Measurements from ENCODE around the gene RNPEP. TPM values are rescaled to one million over a fixed set of nuclear protein-coding genes. Genes with fewer than 3 reads are reported as not detected.

RNPEP gene
- total RNA-seq, 1 donor from 2014 or later: 75.8 TPM

DNA sequence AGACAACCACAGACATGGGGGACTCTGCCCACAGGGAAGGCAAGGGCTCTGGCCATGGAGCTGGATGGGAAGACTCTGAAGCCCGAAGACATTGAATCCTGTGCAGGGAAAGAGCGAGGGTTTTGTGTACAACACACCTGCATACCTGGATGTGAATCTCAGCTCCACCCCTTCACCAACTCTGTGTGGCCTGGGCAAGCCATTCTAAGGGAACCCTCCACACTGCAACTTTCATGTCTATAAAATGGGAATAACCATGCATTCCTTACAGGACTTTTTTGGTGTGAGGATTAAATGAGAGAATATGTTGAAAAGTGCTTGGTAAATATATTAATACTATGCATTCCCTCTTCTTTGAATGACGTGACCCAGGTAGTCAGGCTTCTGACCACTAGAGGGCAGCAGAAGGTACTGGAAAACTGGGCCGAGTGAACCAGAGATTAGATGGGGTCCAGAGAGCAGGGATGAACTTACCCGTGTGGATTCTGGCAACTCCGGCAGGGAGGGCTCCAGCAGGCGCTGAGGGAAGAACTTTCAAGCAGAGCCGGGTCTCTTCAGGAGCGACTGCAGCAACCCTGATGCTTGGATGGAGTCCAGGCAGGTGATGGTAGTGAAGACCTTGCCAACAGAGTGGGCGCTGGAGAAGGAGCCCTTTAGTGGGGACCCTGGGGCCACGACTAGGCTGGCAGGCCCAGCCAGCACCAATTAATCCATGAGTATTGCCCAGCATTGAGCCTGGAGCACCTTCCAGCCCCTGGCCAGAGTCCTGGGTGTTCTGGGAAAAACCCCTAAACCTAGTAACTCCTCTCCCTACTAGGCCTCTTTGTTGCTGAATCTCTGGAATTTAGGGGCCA lies 27.1 kb downstream of the RNPEP start:
- Histone ChIP-seq H3K4me3 (ENCODE audit: low read depth, low read length) (no peak overlapping the region), H3K36me3 (ENCODE audit: control insufficient read depth, insufficient read depth, low read length) (peaks cover 1% of the 10 kb centered on the region), H3K27me3 (ENCODE audit: control insufficient read depth, insufficient read depth, low read length) (no peaks in the 10 kb centered on the region)
- DNase-seq (ENCODE audit: low read depth): no peak
- TF ChIP-seq, protein P1, sequence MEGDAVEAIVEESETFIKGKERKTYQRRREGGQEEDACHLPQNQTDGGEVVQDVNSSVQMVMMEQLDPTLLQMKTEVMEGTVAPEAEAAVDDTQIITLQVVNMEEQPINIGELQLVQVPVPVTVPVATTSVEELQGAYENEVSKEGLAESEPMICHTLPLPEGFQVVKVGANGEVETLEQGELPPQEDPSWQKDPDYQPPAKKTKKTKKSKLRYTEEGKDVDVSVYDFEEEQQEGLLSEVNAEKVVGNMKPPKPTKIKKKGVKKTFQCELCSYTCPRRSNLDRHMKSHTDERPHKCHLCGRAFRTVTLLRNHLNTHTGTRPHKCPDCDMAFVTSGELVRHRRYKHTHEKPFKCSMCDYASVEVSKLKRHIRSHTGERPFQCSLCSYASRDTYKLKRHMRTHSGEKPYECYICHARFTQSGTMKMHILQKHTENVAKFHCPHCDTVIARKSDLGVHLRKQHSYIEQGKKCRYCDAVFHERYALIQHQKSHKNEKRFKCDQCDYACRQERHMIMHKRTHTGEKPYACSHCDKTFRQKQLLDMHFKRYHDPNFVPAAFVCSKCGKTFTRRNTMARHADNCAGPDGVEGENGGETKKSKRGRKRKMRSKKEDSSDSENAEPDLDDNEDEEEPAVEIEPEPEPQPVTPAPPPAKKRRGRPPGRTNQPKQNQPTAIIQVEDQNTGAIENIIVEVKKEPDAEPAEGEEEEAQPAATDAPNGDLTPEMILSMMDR (IDR thresholded peaks at IDR 0.05; ENCODE audit: insufficient read depth, low read length, poor library complexity, severe bottlenecking): peak; percentile 82

DNA sequence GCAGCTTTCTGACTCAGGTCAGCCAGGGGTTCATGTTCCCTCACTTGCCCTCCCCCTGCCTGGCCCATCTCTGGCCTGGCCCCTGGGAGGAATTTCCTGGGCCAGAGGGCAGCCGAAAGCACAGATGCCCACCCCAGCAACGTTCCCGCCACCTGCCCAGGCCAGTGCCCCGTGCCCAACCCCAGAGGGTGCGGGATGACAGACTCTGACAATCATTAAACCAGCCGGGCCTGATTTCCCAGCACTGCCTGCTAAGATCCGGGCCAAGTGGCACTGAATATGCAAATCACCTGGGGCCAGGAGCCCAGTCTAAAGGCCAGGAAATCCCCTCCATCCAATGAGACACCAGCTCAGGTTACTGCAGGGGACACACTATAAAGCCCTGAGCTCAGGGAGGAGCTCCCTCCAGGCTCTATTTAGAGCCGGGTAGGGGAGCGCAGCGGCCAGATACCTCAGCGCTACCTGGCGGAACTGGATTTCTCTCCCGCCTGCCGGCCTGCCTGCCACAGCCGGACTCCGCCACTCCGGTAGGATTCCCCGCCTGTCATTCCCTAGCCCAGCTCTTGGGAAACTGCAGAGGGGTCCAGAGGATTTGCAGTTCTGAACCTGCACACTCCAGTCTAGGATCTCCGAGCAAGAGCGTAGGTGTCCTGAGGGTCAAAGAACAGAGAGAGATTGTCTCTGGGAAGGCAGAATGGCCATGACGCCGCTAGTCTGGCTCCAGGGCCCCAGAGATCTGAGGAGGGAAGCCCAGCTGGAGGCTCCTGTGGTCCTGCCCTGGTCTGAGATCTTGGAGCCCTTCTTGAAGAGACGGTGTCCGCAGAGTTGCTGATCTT lies 27.9 kb downstream of the RNPEP start, which contains the start of gene ELF3:
Gene ELF3 (plus strand): TSS at position 408 of the 836 bp plus-strand sequence. CDS start 550 bp downstream, outside the sequence.
- Histone ChIP-seq H3K36me3 (ENCODE audit: control insufficient read depth, insufficient read depth, low read length) (peaks cover 3% of the 10 kb centered on the region), H3K4me3 (ENCODE audit: low read depth, low read length) (peak within 1 kb of the TSS; percentile 70), H3K27me3 (ENCODE audit: control insufficient read depth, insufficient read depth, low read length) (no peaks in the 10 kb centered on the region)
- TF ChIP-seq, protein P1 (IDR thresholded peaks at IDR 0.05; ENCODE audit: insufficient read depth, low read length, poor library complexity, severe bottlenecking): no peak
- DNase-seq (ENCODE audit: low read depth): peak; percentile 97

DNA sequence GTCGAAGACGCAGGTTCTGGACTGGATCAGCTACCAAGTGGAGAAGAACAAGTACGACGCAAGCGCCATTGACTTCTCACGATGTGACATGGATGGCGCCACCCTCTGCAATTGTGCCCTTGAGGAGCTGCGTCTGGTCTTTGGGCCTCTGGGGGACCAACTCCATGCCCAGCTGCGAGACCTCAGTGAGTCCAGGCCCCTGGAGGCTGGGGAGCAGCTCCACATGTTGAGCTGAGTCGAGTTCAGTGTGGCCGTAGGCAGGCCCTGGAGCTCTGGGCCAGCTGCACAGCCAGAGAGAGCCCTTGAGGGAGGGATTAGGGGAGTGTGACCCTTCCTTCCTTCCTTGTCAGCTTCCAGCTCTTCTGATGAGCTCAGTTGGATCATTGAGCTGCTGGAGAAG lies 29.5 kb downstream of the RNPEP start:
- Histone ChIP-seq H3K27me3 (ENCODE audit: control insufficient read depth, insufficient read depth, low read length) (no peaks in the 10 kb centered on the region), H3K4me3 (ENCODE audit: low read depth, low read length) (peak overlapping the region; percentile 70), H3K36me3 (ENCODE audit: control insufficient read depth, insufficient read depth, low read length) (peaks cover 5% of the 10 kb centered on the region)
- TF ChIP-seq, protein P1 (IDR thresholded peaks at IDR 0.05; ENCODE audit: insufficient read depth, low read length, poor library complexity, severe bottlenecking): no peak
- DNase-seq (ENCODE audit: low read depth): no peak

DNA sequence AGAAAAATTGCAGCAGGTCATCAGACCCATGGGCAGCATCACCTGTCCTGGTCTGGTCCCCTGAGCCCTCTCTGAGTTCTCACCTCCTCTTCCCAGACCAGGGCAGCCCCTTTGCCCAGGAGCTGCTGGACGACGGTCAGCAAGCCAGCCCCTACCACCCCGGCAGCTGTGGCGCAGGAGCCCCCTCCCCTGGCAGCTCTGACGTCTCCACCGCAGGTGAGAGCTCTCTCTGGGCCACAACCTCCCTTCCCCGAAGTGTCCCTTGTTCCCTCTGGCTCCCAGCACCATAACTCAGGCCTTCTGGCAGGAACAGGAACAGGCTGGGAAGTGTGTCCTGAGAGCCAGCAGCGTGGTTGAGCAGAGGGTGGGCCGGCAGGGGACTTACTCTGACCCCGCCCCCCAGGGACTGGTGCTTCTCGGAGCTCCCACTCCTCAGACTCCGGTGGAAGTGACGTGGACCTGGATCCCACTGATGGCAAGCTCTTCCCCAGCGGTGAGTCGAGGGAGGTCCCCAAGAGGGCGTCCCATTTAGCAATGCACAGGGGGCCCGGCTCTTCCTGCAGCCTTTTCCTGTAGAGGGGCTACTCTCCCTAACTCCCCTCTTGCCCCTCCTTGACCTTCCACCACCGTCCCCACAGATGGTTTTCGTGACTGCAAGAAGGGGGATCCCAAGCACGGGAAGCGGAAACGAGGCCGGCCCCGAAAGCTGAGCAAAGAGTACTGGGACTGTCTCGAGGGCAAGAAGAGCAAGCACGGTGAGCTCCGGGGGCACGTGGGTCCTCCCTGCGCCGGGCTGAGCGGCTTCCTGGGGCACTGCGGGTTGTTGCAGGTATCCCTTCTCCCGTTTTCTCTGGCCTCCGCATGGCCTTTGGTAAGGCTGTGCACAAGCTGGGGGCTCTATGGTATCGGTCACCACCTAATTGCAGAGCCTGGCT lies 30.4 kb downstream of the RNPEP start:
- TF ChIP-seq, protein P1 (IDR thresholded peaks at IDR 0.05; ENCODE audit: insufficient read depth, low read length, poor library complexity, severe bottlenecking): no peak
- H3K27me3 ChIP-seq (ENCODE audit: control insufficient read depth, insufficient read depth, low read length): no peaks in the 10 kb centered on the region
- H3K4me3 ChIP-seq (ENCODE audit: low read depth, low read length): peak overlapping the region; percentile 70
- DNase-seq (ENCODE audit: low read depth): no peak
- peaks cover 5% of the 10 kb centered on the region for H3K36me3 ChIP-seq (ENCODE audit: control insufficient read depth, insufficient read depth, low read length)

DNA sequence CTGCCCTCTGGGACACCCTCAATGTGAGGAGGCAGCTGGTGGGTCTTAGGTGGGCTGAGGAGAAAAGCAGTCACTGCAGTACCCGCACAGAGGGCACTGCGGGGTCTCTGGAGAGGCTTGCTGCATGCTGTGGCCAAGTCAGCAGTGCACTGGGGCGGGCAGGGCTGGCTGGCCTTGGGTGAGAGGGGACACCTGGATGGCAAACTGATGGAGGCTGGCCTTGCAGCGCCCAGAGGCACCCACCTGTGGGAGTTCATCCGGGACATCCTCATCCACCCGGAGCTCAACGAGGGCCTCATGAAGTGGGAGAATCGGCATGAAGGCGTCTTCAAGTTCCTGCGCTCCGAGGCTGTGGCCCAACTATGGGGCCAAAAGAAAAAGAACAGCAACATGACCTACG lies 31.2 kb downstream of the RNPEP start:
- Histone ChIP-seq H3K27me3 (ENCODE audit: control insufficient read depth, insufficient read depth, low read length) (no peaks in the 10 kb centered on the region), H3K4me3 (ENCODE audit: low read depth, low read length) (no peak overlapping the region), H3K36me3 (ENCODE audit: control insufficient read depth, insufficient read depth, low read length) (peaks cover 5% of the 10 kb centered on the region)
- TF ChIP-seq, protein P1 (IDR thresholded peaks at IDR 0.05; ENCODE audit: insufficient read depth, low read length, poor library complexity, severe bottlenecking): no peak
- DNase-seq (ENCODE audit: low read depth): no peak
